RWPE1 (cell line): ENCODE data around the gene GAS7.

ENCODE experiments used
- CTCF ChIA-PET: fragments of 350-600 bp; sonication (Branson Sonifier 250); formaldehyde crosslinking; extraction: SDS; loops from one replicate; lab custom pipeline; 2021; lab: Yijun Ruan, JAX
- POLR2A ChIA-PET: fragments of 400-600 bp; formaldehyde crosslinking; extraction: SDS; loops from one replicate; lab custom pipeline; 2020; ENCODE audit warnings: antibody characterized with exemption; ENCODE audit not compliant: low non-redundant PET; lab: Yijun Ruan, JAX
- DNase-seq: peaks from one replicate; pipeline ENCODE4 v3.0.0; 2012; ENCODE audit warnings: low spot score
- H3K27ac ChIP-seq: fragments of 450-650 bp; 2 replicates; pipeline ENCODE4 v1.5.1; 2017
- CTCF ChIP-seq: fragments of 450-650 bp; conservative IDR thresholded peaks from 2 replicates; pipeline ENCODE4 v1.5.1; 2017; ENCODE audit warnings: low read depth, mild to moderate bottlenecking

Gene GAS7

GRCh38 chr17:10041287-10041612 is 157.2 kb downstream of the GAS7 start:
- POLR2A ChIA-PET, result no interaction called here
- no peak for TF ChIP-seq CTCF
- H3K27ac ChIP-seq, result no peak overlapping the region
- CTCF ChIA-PET, result no interaction called here
- DNase-seq, result no peak

DNA sequence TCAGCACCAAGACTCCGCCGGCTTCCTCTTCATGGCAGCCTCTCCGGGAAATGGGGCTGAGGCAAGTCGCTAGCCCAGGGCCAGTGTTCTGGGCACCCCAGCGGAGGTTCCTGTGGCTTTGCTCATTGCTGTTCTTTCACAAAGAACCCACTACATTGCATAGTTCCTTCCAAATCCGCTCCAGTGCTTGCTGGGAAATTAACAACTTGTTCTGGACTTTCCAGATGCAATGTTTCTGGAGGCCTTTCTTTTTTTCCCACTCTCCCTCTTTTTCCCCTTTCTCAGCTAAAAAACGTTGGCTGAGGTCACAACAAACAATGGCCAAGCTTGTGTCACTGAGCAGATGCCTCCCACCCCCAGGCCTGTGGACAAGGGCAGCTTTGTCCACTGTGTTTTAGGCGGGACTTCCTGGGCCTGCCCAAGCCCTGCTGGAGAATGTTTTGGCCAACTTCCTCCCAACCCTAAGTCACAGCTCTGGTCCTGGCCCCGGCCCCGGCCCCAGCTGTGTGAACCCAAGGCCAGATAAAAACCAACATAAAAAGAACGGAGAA is 161.8 kb downstream of the GAS7 start:
- TF ChIP-seq CTCF, result no peak
- ChIA-PET CTCF (interaction anchor here (0.6 kb wide), 1 partner anchor 134 kb away, joined by 4 read pairs; no protein-coding TSS in a partner anchor), POLR2A (no interaction called here)
- DNase-seq, result no peak
- no peak overlapping the region for H3K27ac ChIP-seq

GRCh38 chr17:10035885-10036284 is 162.5 kb downstream of the GAS7 start:
- H3K27ac ChIP-seq, result no peak overlapping the region
- no peak for DNase-seq
- CTCF ChIA-PET, result no interaction called here
- POLR2A ChIA-PET, result no interaction called here
- TF ChIP-seq CTCF, result no peak

- no peak overlapping the region for H3K27ac ChIP-seq
- ChIA-PET CTCF (no interaction called here), POLR2A (no interaction called here)
- no peak for DNase-seq
- TF ChIP-seq CTCF, result no peak
Observed at GRCh38 chr17:10034719-10035475, 163.5 kb downstream of the GAS7 start.

GRCh38 chr17:10033959-10034358 is 164.4 kb downstream of the GAS7 start:
- H3K27ac ChIP-seq, result no peak overlapping the region
- ChIA-PET POLR2A (no interaction called here), CTCF (no interaction called here)
- TF ChIP-seq CTCF, result no peak
- DNase-seq, result no peak

GRCh38 chr17:10033449-10033848 is 165.0 kb downstream of the GAS7 start:
- ChIA-PET POLR2A (no interaction called here), CTCF (no interaction called here)
- TF ChIP-seq CTCF, result no peak
- no peak for DNase-seq
- H3K27ac ChIP-seq, result no peak overlapping the region
